ENCODE results near the gene WDR45. TPM values are rescaled to one million over a fixed set of nuclear protein-coding genes. Genes with fewer than 3 reads are reported as not detected.

The WDR45 gene
- polyA plus RNA-seq, 1 donor (not counting 4 experiments of a cell fraction or from before 2014, with no cell fraction given): 43.1 TPM

DNA sequence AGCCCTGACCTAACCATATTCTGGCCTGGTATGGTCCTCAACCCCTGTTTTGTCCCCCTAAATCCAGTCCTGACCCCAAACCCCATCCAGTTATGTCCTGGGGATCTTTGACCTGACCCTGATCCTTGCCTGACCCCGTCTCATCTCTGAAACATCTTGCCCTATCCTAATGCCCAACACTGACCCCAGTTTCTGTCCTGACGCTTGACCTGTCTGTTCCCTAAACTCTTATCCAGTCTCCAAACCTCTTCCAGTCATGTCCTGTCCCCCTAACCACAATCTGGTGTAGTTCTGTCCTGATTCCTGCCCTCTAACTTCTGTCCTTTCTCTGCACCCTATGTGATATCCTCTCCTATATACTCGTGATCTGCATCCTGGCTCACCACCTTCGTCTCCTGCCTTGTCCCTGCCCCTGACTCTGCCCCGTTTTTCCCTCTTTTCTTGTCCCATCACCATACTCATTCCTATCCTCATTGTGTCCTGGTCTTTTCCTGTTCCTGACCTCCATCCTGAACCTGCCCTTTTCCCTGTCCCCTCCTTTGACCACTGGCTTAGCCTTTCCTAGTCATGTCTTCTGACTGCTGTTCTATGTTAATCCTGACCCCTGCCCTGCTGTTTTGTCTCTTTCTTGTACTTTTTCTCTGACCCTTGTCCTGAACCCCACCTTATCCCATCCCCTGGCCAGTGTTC, 25.5 kb downstream of the WDR45 start:
- Histone ChIP-seq H3K9ac (ENCODE audit: control insufficient read depth, extremely low read depth, insufficient read depth, low read length) (no peak overlapping the region), H3K27me3 (ENCODE audit: control insufficient read depth, extremely low read depth, insufficient read depth, low read length) (no peaks in the 10 kb centered on the region), H2AFZ (ENCODE audit: control insufficient read depth, low read length) (no peak overlapping the region), H3K4me2 (ENCODE audit: control insufficient read depth, extremely low read depth, insufficient read depth, low read depth, low read length) (peak overlapping the region; percentile 30), H3K4me1 (ENCODE audit: control insufficient read depth, extremely low read depth, insufficient read depth, low read length) (peaks cover 2% of the 10 kb centered on the region), H3K9me3 (ENCODE audit: control insufficient read depth, low read depth, low read length) (no peaks in the 10 kb centered on the region), H3K79me2 (ENCODE audit: control insufficient read depth, insufficient read depth, low read length) (no peaks in the 10 kb centered on the region), H3K27ac (ENCODE audit: control insufficient read depth, insufficient read depth, low read length) (no peak overlapping the region), H3K4me3 (ENCODE audit: control insufficient read depth in 2 of 3, extremely low read depth in 1 of 3, insufficient read depth in 2 of 3, low read depth in 1 of 3, low read length in 3 of 3) (peak overlapping the region; percentile 19 to 50 (median 25)), H3K9me1 (ENCODE audit: control insufficient read depth, extremely low read depth, insufficient read depth, low read length) (no peaks in the 10 kb centered on the region), H3K36me3 (ENCODE audit: control insufficient read depth in 2 of 2, extremely low read depth in 1 of 2, insufficient read depth in 2 of 2, low read length in 2 of 2) (no peaks in the 10 kb centered on the region), H4K20me1 (ENCODE audit: control insufficient read depth, extremely low read depth, insufficient read depth, low read length) (no peaks in the 10 kb centered on the region)
- FAIRE-seq (no peak), DNase-seq (ENCODE audit: low read depth, low spot score) (no peak)
- dilution Hi-C loops (cut with MboI; ENCODE audit: extremely low pct_ligation_motif_present, low sequenced_read_pairs): no loop called here
- TF ChIP-seq EZH2 (IDR thresholded peaks at IDR 0.05; ENCODE audit: low read length): no peak
- no peak for TF ChIP-seq CTCF (optimal IDR thresholded peaks at IDR 0.05 in 1 of 3, IDR thresholded peaks at IDR 0.05 in 1 of 3, conservative IDR thresholded peaks at IDR 0.05 in 1 of 3; ENCODE audit: extremely low read depth in 1 of 3, insufficient read depth in 2 of 3, low read length in 3 of 3)

- Histone ChIP-seq H3K4me2 (ENCODE audit: control insufficient read depth, extremely low read depth, insufficient read depth, low read depth, low read length) (peak overlapping the region; percentile 45), H3K4me3 (ENCODE audit: control insufficient read depth in 2 of 3, extremely low read depth in 1 of 3, insufficient read depth in 2 of 3, low read depth in 1 of 3, low read length in 3 of 3) (peak overlapping the region; percentile 19 to 50 (median 25)), H3K79me2 (ENCODE audit: control insufficient read depth, insufficient read depth, low read length) (no peaks in the 10 kb centered on the region), H3K36me3 (ENCODE audit: control insufficient read depth in 2 of 2, extremely low read depth in 1 of 2, insufficient read depth in 2 of 2, low read length in 2 of 2) (no peaks in the 10 kb centered on the region), H3K9me3 (ENCODE audit: control insufficient read depth, low read depth, low read length) (no peaks in the 10 kb centered on the region), H2AFZ (ENCODE audit: control insufficient read depth, low read length) (peak overlapping the region; percentile 47), H4K20me1 (ENCODE audit: control insufficient read depth, extremely low read depth, insufficient read depth, low read length) (no peaks in the 10 kb centered on the region), H3K27me3 (ENCODE audit: control insufficient read depth, extremely low read depth, insufficient read depth, low read length) (no peaks in the 10 kb centered on the region), H3K4me1 (ENCODE audit: control insufficient read depth, extremely low read depth, insufficient read depth, low read length) (peaks cover 2% of the 10 kb centered on the region), H3K9me1 (ENCODE audit: control insufficient read depth, extremely low read depth, insufficient read depth, low read length) (no peaks in the 10 kb centered on the region), H3K27ac (ENCODE audit: control insufficient read depth, insufficient read depth, low read length) (no peak overlapping the region), H3K9ac (ENCODE audit: control insufficient read depth, extremely low read depth, insufficient read depth, low read length) (peak overlapping the region; percentile 22)
- FAIRE-seq (no peak), DNase-seq (ENCODE audit: low read depth, low spot score) (no peak)
- TF ChIP-seq CTCF (optimal IDR thresholded peaks at IDR 0.05 in 1 of 3, IDR thresholded peaks at IDR 0.05 in 1 of 3, conservative IDR thresholded peaks at IDR 0.05 in 1 of 3; ENCODE audit: extremely low read depth in 1 of 3, insufficient read depth in 2 of 3, low read length in 3 of 3): no peak
- dilution Hi-C loops (cut with MboI; ENCODE audit: extremely low pct_ligation_motif_present, low sequenced_read_pairs): no loop called here
Measured at GRCh38 chrX:49053223-49054072, 26.2 kb downstream of the WDR45 start.
